Epithelial cell of esophagus (primary cell): ENCODE measurements around the gene ANKRA2.

Source experiments
- DNase-seq: peaks from one replicate; pipeline ENCODE4 v3.0.0; 2010; ENCODE audit warnings: low read depth
- H3K4me3 ChIP-seq: 2 replicates; pipeline ENCODE4 v1.5.1; 2011; ENCODE audit warnings: mild to moderate bottlenecking, low read length, control low read depth
- TF ChIP-seq, protein P1 (sequence below): IDR thresholded peaks from 2 replicates; pipeline ENCODE4 v1.5.1; 2011; ENCODE audit warnings: low read depth, mild to moderate bottlenecking, low read length, control low read depth, inconsistent platforms; ENCODE audit not compliant: insufficient read depth; ENCODE audit errors: missing control alignments

Gene ANKRA2

DNA sequence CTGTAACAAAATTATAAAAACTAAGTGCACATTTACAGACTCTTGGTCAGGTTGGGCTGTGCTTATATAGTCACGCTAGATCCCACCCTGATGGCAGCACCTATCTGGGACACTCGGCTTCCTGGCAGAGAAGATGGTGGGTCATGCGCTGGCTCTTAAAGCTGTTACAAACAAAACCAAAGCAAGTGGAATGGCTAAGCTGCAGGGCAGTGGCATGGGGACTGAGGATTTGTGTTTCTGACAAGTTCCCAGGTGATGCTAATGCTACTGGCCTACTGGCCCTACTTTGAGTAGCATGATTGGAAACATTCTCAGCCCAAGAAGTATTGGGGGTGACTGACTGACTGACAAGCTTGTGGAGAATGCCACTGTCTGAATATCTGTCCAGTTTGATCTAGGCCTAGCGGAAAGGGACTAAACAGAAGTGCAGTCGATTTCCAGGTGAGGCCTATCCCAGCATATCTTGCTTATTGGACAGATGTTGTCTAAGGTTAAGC, 58.9 kb downstream of the ANKRA2 start:
- DNase-seq, result no peak
- TF ChIP-seq, protein P1, sequence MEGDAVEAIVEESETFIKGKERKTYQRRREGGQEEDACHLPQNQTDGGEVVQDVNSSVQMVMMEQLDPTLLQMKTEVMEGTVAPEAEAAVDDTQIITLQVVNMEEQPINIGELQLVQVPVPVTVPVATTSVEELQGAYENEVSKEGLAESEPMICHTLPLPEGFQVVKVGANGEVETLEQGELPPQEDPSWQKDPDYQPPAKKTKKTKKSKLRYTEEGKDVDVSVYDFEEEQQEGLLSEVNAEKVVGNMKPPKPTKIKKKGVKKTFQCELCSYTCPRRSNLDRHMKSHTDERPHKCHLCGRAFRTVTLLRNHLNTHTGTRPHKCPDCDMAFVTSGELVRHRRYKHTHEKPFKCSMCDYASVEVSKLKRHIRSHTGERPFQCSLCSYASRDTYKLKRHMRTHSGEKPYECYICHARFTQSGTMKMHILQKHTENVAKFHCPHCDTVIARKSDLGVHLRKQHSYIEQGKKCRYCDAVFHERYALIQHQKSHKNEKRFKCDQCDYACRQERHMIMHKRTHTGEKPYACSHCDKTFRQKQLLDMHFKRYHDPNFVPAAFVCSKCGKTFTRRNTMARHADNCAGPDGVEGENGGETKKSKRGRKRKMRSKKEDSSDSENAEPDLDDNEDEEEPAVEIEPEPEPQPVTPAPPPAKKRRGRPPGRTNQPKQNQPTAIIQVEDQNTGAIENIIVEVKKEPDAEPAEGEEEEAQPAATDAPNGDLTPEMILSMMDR, result no peak
- no peak overlapping the region for H3K4me3 ChIP-seq
